Smooth muscle cell (in vitro differentiated cells): ENCODE measurements around the gene CRAT. TPM values are rescaled to one million over a fixed set of nuclear protein-coding genes. Genes with fewer than 3 reads are reported as not detected.

Experiments used
- DNase-seq: peaks from one replicate; lab custom pipeline; 2025; ENCODE audit not compliant: unreplicated experiment; lab: John Stamatoyannopoulos, UW
- H2AFZ ChIP-seq: fragments of 200-600 bp; sonication (generic); 2 replicates; pipeline ENCODE4 v1.6.0; 2016; ENCODE audit warnings: antibody characterized with exemption, low read depth, mild to moderate bottlenecking
- H3F3A ChIP-seq: fragments of 200-600 bp; sonication (generic); 2 replicates; pipeline ENCODE4 v1.6.0; 2017; ENCODE audit warnings: antibody characterized with exemption, low read depth
- H3K27ac ChIP-seq: fragments of 200-600 bp; sonication (generic); 2 replicates; pipeline ENCODE4 v1.5.1; 2016; ENCODE audit warnings: low read depth, mild to moderate bottlenecking
- H3K27me3 ChIP-seq: fragments of 200-600 bp; sonication (generic); 2 replicates; pipeline ENCODE4 v1.6.1; 2016; ENCODE audit warnings: low read depth, mild to moderate bottlenecking
- H3K36me3 ChIP-seq: fragments of 200-600 bp; sonication (generic); 2 replicates; pipeline ENCODE4 v1.5.1; 2016; ENCODE audit warnings: low read depth
- H3K4me1 ChIP-seq: fragments of 200-600 bp; sonication (generic); 2 replicates; pipeline ENCODE4 v1.5.1; 2016; ENCODE audit warnings: low read depth
- H3K4me2 ChIP-seq: fragments of 200-600 bp; sonication (generic); 2 replicates; pipeline ENCODE4 v1.6.0; 2016; ENCODE audit warnings: mild to moderate bottlenecking
- H3K4me3 ChIP-seq: fragments of 200-600 bp; sonication (generic); 2 replicates; pipeline ENCODE4 v1.5.1; 2016; ENCODE audit warnings: mild to moderate bottlenecking
- H3K79me2 ChIP-seq: fragments of 200-600 bp; sonication (generic); 2 replicates; pipeline ENCODE4 v1.6.0; 2016; ENCODE audit warnings: low read depth, mild to moderate bottlenecking
- H3K9ac ChIP-seq: fragments of 200-600 bp; sonication (generic); 2 replicates; pipeline ENCODE4 v1.6.0; 2016; ENCODE audit warnings: low read depth
- H3K9me3 ChIP-seq: fragments of 200-600 bp; sonication (generic); replicated peaks from 2 replicates; pipeline ENCODE4 v1.5.1; 2016; ENCODE audit warnings: low read depth
- H4K20me1 ChIP-seq: fragments of 200-600 bp; sonication (generic); 2 replicates; pipeline ENCODE4 v1.6.0; 2016; ENCODE audit warnings: low read depth
- CTCF ChIP-seq: fragments of 200-600 bp; sonication (generic); IDR thresholded peaks from 2 replicates; pipeline ENCODE4 v1.5.1; 2017; ENCODE audit warnings: borderline replicate concordance, mild to moderate bottlenecking, antibody characterized with exemption; ENCODE audit not compliant: insufficient read depth, poor library complexity, severe bottlenecking
- WGBS: methylation state at CpG from one replicate; pipeline ENCODE4 v1.1.7; 2016; ENCODE audit warnings: low lambda C conversion rate; 5-methylcytosine and 5-hydroxymethylcytosine counted together
- polyA plus RNA-seq: library from polyadenylated mRNA; unstranded; fragments of >200 nt; fragmentation: Nextera tagmentation; extraction: Ambion mirVana; gene quantifications from 2 replicates; pipeline ENCODE4 v1.2.1, GENCODE V29; 2016
- total RNA-seq: library from RNA; depleted of rRNA; stranded (reverse); fragments of >200 nt; gene quantifications from 2 replicates; pipeline ENCODE4 v1.2.3, GENCODE V29; 2014

CRAT gene
- total RNA-seq (20.0 and 24.3 TPM in 2 replicates), polyA plus RNA-seq (38.4 and 52.3 TPM in 2 replicates)

- Histone ChIP-seq H3K4me1 (peaks cover 9% of the 10 kb centered on the region), H3K9ac (peak within 1 kb of the TSS; percentile 78), H3K79me2 (peaks cover 39% of the 10 kb centered on the region), H3K4me2 (peak within 1 kb of the TSS; percentile 89), H4K20me1 (peaks cover 12% of the 10 kb centered on the region), H2AFZ (peak within 1 kb of the TSS; percentile 96), H3K4me3 (peak within 1 kb of the TSS; percentile 90), H3K27ac (peak within 1 kb of the TSS; percentile 84), H3F3A (no peaks in the 10 kb centered on the region), H3K36me3 (no peaks in the 10 kb centered on the region), H3K27me3 (no peaks in the 10 kb centered on the region), H3K9me3 (no peaks in the 10 kb centered on the region)
- DNase-seq = peak; percentile 96
- WGBS = 1% methylated on average over 61 of the region's 77 CpGs
- TF ChIP-seq CTCF = no peak
These were observed at the start of gene CRAT, which contains the start of gene PTPA for GRCh38 chr9:129110740-129111527. Gene CRAT, minus strand, starts transcription at chr9:129110793. Its CDS starts 284 bp downstream, at chr9:129110509. Gene PTPA, plus strand, starts transcription at chr9:129111415. Its CDS starts 186 bp downstream, at chr9:129111601.

- no peak for DNase-seq
These were observed 45.6 kb upstream of the CRAT start for GRCh38 chr9:129156163-129156562.

GRCh38 chr9:129154866-129155477 lies 44.4 kb upstream of the CRAT start:
- H4K20me1 ChIP-seq = peaks cover 2% of the 10 kb centered on the region

More at GRCh38 chr9:129156163-129156562, 45.6 kb upstream of the CRAT start:
- Histone ChIP-seq H3K9me3 (no peaks in the 10 kb centered on the region), H4K20me1 (no peaks in the 10 kb centered on the region), H3F3A (no peaks in the 10 kb centered on the region), H3K27me3 (no peaks in the 10 kb centered on the region), H3K4me3 (no peak overlapping the region), H2AFZ (no peak overlapping the region), H3K9ac (no peak overlapping the region), H3K4me2 (no peak overlapping the region), H3K27ac (no peak overlapping the region), H3K36me3 (no peaks in the 10 kb centered on the region), H3K79me2 (no peaks in the 10 kb centered on the region), H3K4me1 (no peaks in the 10 kb centered on the region)
- no peak for TF ChIP-seq CTCF
- 97% methylated on average over 9 of the region's 10 CpGs for WGBS

More at GRCh38 chr9:129154866-129155477, 44.4 kb upstream of the CRAT start:
- no peak for DNase-seq
- Histone ChIP-seq H3K4me3 (no peak overlapping the region), H2AFZ (no peak overlapping the region), H3K27me3 (no peaks in the 10 kb centered on the region), H3K4me2 (no peak overlapping the region), H3K9ac (no peak overlapping the region), H3K9me3 (no peaks in the 10 kb centered on the region), H3F3A (no peaks in the 10 kb centered on the region), H3K36me3 (no peaks in the 10 kb centered on the region), H3K27ac (no peak overlapping the region), H3K4me1 (no peaks in the 10 kb centered on the region), H3K79me2 (no peaks in the 10 kb centered on the region)
- whole genome bisulfite sequencing = over 99% methylated on average over 15 of the region's 16 CpGs
- TF ChIP-seq CTCF = no peak
